IPS-NIHi11 (cell line): Measurements from ENCODE around the gene IGF2BP2.

Source experiments
- DNase-seq: peaks from one replicate; pipeline ENCODE4 v3.0.0; 2012; ENCODE audit warnings: mixed read lengths, low spot score

IGF2BP2 gene

GRCh38 chr3:185837414-185837813, 12.6 kb upstream of the IGF2BP2 start:
- no peak for DNase-seq

- DNase-seq: no peak
Measured at GRCh38 chr3:185831990-185832389, 7.1 kb upstream of the IGF2BP2 start.

GRCh38 chr3:185831195-185831594, 6.4 kb upstream of the IGF2BP2 start:
- DNase-seq: no peak

- DNase-seq: no peak
Measured at GRCh38 chr3:185830018-185830797, 5.4 kb upstream of the IGF2BP2 start.

- no peak for DNase-seq
Measured at GRCh38 chr3:185828755-185829154, 3.9 kb upstream of the IGF2BP2 start.

GRCh38 chr3:185827595-185828344, 2.9 kb upstream of the IGF2BP2 start:
- no peak for DNase-seq

GRCh38 chr3:185825639-185826481, 1.0 kb upstream of the IGF2BP2 start:
- DNase-seq: peak; percentile 86

- DNase-seq: peak; percentile 47
Measured at GRCh38 chr3:185824051-185825005, 514 bp downstream of the IGF2BP2 start.

- DNase-seq: peak; percentile 44
Measured at GRCh38 chr3:185823078-185824044, 1.5 kb downstream of the IGF2BP2 start.

GRCh38 chr3:185822221-185823000, 2.4 kb downstream of the IGF2BP2 start:
- no peak for DNase-seq

- no peak for DNase-seq
Measured at GRCh38 chr3:185820973-185821758, 3.7 kb downstream of the IGF2BP2 start.

GRCh38 chr3:185818267-185818875, 6.5 kb downstream of the IGF2BP2 start:
- no peak for DNase-seq

GRCh38 chr3:185815391-185816282, 9.2 kb downstream of the IGF2BP2 start:
- no peak for DNase-seq

GRCh38 chr3:185813691-185814215, 11.1 kb downstream of the IGF2BP2 start:
- DNase-seq: peak; percentile 48

GRCh38 chr3:185813205-185813604, 11.6 kb downstream of the IGF2BP2 start:
- DNase-seq: no peak

- DNase-seq: peak; percentile 25
Measured at GRCh38 chr3:185807445-185808068, 17.3 kb downstream of the IGF2BP2 start.
